Peyer's patch (tissue), 4 donors: ENCODE results near the gene XRCC1. TPM values are rescaled to one million over a fixed set of nuclear protein-coding genes. Genes with fewer than 3 reads are reported as not detected.

Source experiments
- DNase-seq, 3 donors: peaks; one replicate each; pipeline ENCODE4 v3.0.0-alpha.2; 2017 to 2019
- H3K27ac ChIP-seq, 4 donors: fragments of 200-600 bp; sonication (generic); one replicate each; pipeline ENCODE4 v1.5.1; 2016 to 2019
- H3K27me3 ChIP-seq, 2 donors: fragments of 200-600 bp; sonication (generic); one replicate each; pipeline ENCODE4 v1.5.1; 2019
- H3K36me3 ChIP-seq, 3 donors: fragments of 200-600 bp; sonication (generic); one replicate each; pipeline ENCODE4 v1.5.1; 2016 to 2019
- H3K4me1 ChIP-seq, 4 donors: fragments of 200-600 bp; sonication (generic); one replicate each; pipeline ENCODE4 v1.5.1; 2016 to 2019
- H3K4me3 ChIP-seq, 4 donors: fragments of 200-600 bp; sonication (generic); 1 replicate in 3 of 4; 2 replicates in 1 of 4; pipeline ENCODE4 v1.5.1; 2016 to 2019; ENCODE audit warnings: mild to moderate bottlenecking in 1 of 4
- H3K9me3 ChIP-seq, 4 donors: fragments of 200-600 bp; sonication (generic); one replicate each; pipeline ENCODE4 v1.5.1; 2016 to 2019; ENCODE audit warnings: mild to moderate bottlenecking in 1 of 4
- POLR2A ChIP-seq, 2 donors: fragments of 450-650 bp; IDR thresholded peaks; one replicate each; pipeline ENCODE4 v1.5.1; 2017; ENCODE audit warnings: antibody characterized with exemption in 2 of 2, mild to moderate bottlenecking in 2 of 2, moderate library complexity in 2 of 2
- total RNA-seq, 4 donors: library from RNA; depleted of rRNA; stranded (reverse); fragments of >200 nt; gene quantifications; one replicate each; pipeline ENCODE4 v1.1.0, GENCODE V29; 2016
- TF ChIP-seq, protein P1 (sequence below), 6 experiments: fragments of 450-650 bp in 4 of 6; fragments of 200-600 bp in 2 of 6; sonication (generic) in 1 of 6; IDR thresholded peaks; one replicate each; pipeline ENCODE4 v1.5.1; 2017 to 2019; ENCODE audit warnings: antibody characterized with exemption in 6 of 6, mild to moderate bottlenecking in 3 of 6, moderate library complexity in 1 of 6

XRCC1 gene
- total RNA-seq, 4 donors from 2014 or later = 18.4 to 49.5 (median 22.2) TPM

DNA sequence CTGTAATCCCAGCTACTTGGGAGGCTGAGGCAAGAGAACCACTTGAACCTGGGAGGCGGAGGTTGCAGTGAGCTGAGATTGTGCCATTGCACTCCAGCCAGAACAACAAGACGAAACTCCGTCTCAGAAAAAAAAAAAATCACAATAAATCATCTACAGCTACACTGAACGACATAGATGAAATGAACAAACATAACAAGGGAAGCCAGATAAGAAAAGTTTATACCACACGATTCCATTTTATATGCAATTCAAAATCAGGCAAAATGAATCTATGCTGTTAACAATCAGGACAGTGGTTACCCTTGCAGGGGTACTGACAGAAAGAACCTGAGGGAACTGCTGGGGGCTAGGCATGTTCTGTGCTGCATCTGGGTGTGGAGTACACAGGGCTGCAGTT is 5.7 kb downstream of the XRCC1 start:
- TF ChIP-seq POLR2A (IDR thresholded peaks at IDR 0.05) = no peak
- TF ChIP-seq, protein P1, sequence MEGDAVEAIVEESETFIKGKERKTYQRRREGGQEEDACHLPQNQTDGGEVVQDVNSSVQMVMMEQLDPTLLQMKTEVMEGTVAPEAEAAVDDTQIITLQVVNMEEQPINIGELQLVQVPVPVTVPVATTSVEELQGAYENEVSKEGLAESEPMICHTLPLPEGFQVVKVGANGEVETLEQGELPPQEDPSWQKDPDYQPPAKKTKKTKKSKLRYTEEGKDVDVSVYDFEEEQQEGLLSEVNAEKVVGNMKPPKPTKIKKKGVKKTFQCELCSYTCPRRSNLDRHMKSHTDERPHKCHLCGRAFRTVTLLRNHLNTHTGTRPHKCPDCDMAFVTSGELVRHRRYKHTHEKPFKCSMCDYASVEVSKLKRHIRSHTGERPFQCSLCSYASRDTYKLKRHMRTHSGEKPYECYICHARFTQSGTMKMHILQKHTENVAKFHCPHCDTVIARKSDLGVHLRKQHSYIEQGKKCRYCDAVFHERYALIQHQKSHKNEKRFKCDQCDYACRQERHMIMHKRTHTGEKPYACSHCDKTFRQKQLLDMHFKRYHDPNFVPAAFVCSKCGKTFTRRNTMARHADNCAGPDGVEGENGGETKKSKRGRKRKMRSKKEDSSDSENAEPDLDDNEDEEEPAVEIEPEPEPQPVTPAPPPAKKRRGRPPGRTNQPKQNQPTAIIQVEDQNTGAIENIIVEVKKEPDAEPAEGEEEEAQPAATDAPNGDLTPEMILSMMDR (IDR thresholded peaks at IDR 0.05) = no peak
- no peak overlapping the region for H3K27ac ChIP-seq
- H3K4me3 ChIP-seq = no peak overlapping the region
- no peak for DNase-seq
- H3K36me3 ChIP-seq = no peaks in the 10 kb centered on the region
- no peaks in the 10 kb centered on the region for H3K27me3 ChIP-seq
- H3K9me3 ChIP-seq = no peaks in the 10 kb centered on the region
- peaks cover 0 to 5% (median 3%) of the 10 kb centered on the region in 4 donors for H3K4me1 ChIP-seq

DNA sequence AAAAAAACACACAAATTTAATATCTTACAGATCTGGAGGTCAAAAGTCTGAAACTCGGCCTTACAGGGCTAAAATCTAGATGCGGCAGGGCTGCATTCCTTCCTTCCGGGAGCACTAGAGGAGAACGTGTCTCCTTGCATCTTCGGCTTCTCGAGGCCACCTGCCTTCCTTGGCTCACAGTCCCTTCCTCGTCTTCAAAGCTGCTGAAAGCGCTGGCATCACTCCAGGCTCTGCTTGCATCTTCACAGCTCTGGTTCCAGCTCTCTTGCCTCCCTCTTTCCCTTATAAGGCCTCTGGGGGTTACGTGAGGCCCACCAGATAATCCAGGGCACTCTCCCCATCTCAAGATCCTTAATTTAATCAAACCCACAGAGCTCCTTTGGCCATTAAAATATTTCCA is 10.5 kb downstream of the XRCC1 start:
- Histone ChIP-seq H3K27me3 (no peaks in the 10 kb centered on the region), H3K4me1 (peaks cover 0 to 10% (median 4%) of the 10 kb centered on the region in 4 donors), H3K36me3 (peaks cover 0 to 2% (median 0%) of the 10 kb centered on the region in 3 donors), H3K9me3 (no peaks in the 10 kb centered on the region), H3K27ac (no peak overlapping the region), H3K4me3 (no peak overlapping the region)
- DNase-seq = no peak
- TF ChIP-seq, protein P1 (IDR thresholded peaks at IDR 0.05) = no peak
- no peak for TF ChIP-seq POLR2A (IDR thresholded peaks at IDR 0.05)

DNA sequence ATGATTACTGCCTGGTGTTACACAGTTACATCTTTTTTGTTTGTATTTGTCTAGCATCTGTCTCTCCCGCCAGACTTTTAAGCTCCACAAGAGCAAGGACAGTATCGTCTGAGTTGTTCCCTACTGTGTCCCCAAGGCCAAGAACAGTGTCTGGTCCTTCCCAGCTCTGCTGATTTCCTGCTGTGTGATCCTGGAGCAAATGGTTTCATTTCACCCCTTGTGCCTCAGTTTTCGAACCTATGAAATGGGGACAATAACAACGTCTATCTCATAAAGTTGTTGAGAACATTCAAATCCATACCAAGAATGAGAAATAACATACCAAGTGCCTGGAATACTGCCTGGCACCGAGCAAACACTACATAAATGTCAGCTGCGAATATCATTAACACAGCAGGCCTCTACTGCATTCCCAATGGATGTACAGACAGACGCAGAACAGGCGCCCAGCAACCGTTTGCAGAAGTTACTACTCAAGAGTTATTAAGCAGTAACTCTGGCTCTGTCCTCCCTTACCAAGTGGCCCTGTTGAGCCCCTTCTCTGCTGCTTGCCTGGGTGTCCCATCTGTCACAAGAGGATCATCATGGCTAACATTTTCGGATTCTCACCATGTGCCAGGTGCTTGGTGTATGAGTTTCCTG is 11.4 kb downstream of the XRCC1 start:
- Histone ChIP-seq H3K4me1 (peaks cover 0 to 10% (median 4%) of the 10 kb centered on the region in 4 donors), H3K27ac (peak overlapping the region in 2 of 4 donors; percentile 77 to 81), H3K27me3 (no peaks in the 10 kb centered on the region), H3K4me3 (no peak overlapping the region), H3K36me3 (peaks cover 0 to 7% (median 0%) of the 10 kb centered on the region in 3 donors), H3K9me3 (no peaks in the 10 kb centered on the region)
- no peak for DNase-seq
- TF ChIP-seq POLR2A (IDR thresholded peaks at IDR 0.05) = no peak
- TF ChIP-seq, protein P1 (IDR thresholded peaks at IDR 0.05) = no peak

DNA sequence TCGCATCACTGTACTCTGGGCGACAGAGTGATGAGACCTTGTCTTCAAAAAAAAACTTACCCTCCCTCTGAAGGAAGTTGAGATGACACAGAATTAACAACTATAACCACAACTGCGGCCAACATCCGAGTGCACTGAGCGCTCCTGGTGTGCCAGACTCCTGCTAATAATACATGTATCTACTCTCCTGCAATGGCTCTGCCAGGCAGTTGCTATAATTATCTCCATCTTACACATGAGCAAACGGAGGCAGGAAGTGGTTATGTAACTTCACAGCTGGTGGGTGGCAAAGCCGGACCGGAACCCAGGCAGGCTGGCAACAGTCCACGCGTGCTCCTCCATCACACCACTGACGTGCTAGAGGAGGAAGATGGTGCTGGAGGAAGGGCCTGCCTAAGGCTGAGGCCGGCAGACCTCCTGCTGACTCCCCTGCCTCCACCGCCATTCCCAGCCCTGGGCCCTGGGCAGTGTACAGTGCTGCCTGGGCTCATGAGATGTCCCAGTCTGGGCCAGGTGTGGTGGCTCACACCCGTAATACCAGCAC is 12.6 kb downstream of the XRCC1 start:
- H3K27me3 ChIP-seq = no peaks in the 10 kb centered on the region
- peaks cover 0 to 10% (median 4%) of the 10 kb centered on the region in 4 donors for H3K4me1 ChIP-seq
- H3K9me3 ChIP-seq = no peaks in the 10 kb centered on the region
- peak in 2 of 3 donors; percentile 83 to 92 for DNase-seq
- no peak for TF ChIP-seq POLR2A (IDR thresholded peaks at IDR 0.05)
- TF ChIP-seq, protein P1 (IDR thresholded peaks at IDR 0.05) = no peak
- peak overlapping the region; percentile 62 to 81 (median 78) for H3K27ac ChIP-seq
- peaks cover 0 to 14% (median 0%) of the 10 kb centered on the region in 3 donors for H3K36me3 ChIP-seq
- H3K4me3 ChIP-seq = peak overlapping the region in 1 of 4 donors; percentile 12

DNA sequence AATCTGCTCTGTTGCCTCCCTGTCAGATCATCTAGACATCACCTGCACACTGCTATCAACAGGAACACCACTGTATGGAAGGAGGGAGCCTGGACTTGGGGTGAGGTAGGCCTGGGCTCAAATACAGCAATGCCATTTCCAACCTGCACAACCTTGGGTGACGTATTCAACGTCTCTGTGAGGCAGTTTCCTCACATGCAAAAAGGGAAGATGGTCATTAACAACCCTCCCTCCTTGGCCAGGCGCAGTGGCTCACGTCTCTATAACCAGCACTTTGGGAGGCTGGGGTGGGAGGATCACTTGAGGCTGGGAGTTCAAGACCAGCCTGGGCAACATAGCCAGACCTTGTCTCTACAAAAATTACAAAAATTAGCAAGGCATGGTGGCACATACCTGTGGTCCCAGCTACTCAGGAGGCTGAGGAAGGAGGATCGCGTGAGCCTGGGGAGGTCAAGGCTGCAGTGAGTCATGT is 13.1 kb downstream of the XRCC1 start:
- TF ChIP-seq, protein P1 (IDR thresholded peaks at IDR 0.05) = no peak
- no peak for TF ChIP-seq POLR2A (IDR thresholded peaks at IDR 0.05)
- Histone ChIP-seq H3K27ac (peak overlapping the region; percentile 62 to 81 (median 78)), H3K4me1 (peaks cover 0 to 10% (median 4%) of the 10 kb centered on the region in 4 donors)

More for the DNA sequence above, 13.1 kb downstream of the XRCC1 start:
- DNase-seq = no peak
- H3K36me3 ChIP-seq = peaks cover 0 to 15% (median 0%) of the 10 kb centered on the region in 3 donors
- no peaks in the 10 kb centered on the region for H3K9me3 ChIP-seq
- H3K4me3 ChIP-seq = peak overlapping the region in 1 of 4 donors; percentile 12
- no peaks in the 10 kb centered on the region for H3K27me3 ChIP-seq
